HCT116 (cell line): ENCODE results near the gene FOXO3. TPM values are rescaled to one million over a fixed set of nuclear protein-coding genes. Genes with fewer than 3 reads are reported as not detected.

ENCODE experiments used
- ATAC-seq: fragments of 200-7000 bp; cut with Tn5 transposase; 2 replicates; pipeline ENCODE4 v1.9.1; 2020; ENCODE audit warnings: mild to moderate bottlenecking, moderate library complexity
- BruUV-seq: library from RNA; stranded (reverse); fragments of 400-500 nt; replicated peaks from 2 replicates; lab custom pipeline; 2021; lab: Mats Ljungman, UMichigan
- CTCF ChIA-PET: fragments of 300-600 bp; sonication (Branson Sonifier 250); formaldehyde crosslinking; loops from one replicate; lab custom pipeline; 2021; ENCODE audit warnings: antibody characterized with exemption; lab: Charles Lee
- POLR2A ChIA-PET: fragments of 300-600, 350-600 bp; sonication (Branson Sonifier 250); formaldehyde crosslinking; loops from one replicate; lab custom pipeline; 2021; ENCODE audit warnings: antibody characterized with exemption; lab: Charles Lee
- RAD21 ChIA-PET, 2 experiments: fragments of 300-600 bp; sonication (Branson Sonifier 250); formaldehyde crosslinking; loops; one replicate each; lab custom pipeline; 2023; ENCODE audit warnings: low total read pairs in 2 of 2; ENCODE audit not compliant: uncharacterized antibody in 2 of 2, unreplicated experiment in 2 of 2, low non-redundant PET in 1 of 2; lab: Charles Lee
- DNase-seq: peaks from one replicate; pipeline ENCODE4 v3.0.0-alpha.2; 2010; ENCODE audit warnings: low read depth, low spot score
- H2AFZ ChIP-seq: fragments of 200-600 bp; shearing (Covaris generic), sonication (generic); 2 replicates; pipeline ENCODE4 v1.6.1; 2017; ENCODE audit warnings: low read depth, mixed run types, mixed read lengths, antibody characterized with exemption, low read length; ENCODE audit not compliant: poor library complexity, severe bottlenecking
- H3K27ac ChIP-seq: 2 replicates; pipeline ENCODE4 v1.5.1; 2012; ENCODE audit warnings: low read depth, low read length
- H3K27me3 ChIP-seq: fragments of 200-600 bp; sonication (generic); 2 replicates; pipeline ENCODE4 v1.6.1; 2016; ENCODE audit warnings: mixed run types, low read length, mixed read lengths; ENCODE audit not compliant: insufficient read depth
- H3K36me3 ChIP-seq, 2 experiments: fragments of 200-500 bp in 1 of 2; fragments of 200-600 bp in 1 of 2; sonication (Bioruptor generic) in 1 of 2; sonication (generic) in 1 of 2; 2 replicates each; pipeline versions ENCODE4 v1.5.1 to v1.6.1; 2014 to 2016; ENCODE audit warnings: low read length in 2 of 2, inconsistent platforms in 1 of 2, mixed read lengths in 1 of 2, mixed run types in 1 of 2; ENCODE audit not compliant: insufficient read depth in 2 of 2, control insufficient read depth in 1 of 2
- H3K4me1 ChIP-seq, 2 experiments: fragments of 200-600 bp in 1 of 2; sonication (generic) in 1 of 2; 2 replicates each; pipeline versions ENCODE4 v1.5.1 to v1.6.1; 2012 to 2017; ENCODE audit warnings: low read length in 2 of 2, inconsistent platforms in 1 of 2, mild to moderate bottlenecking in 1 of 2, mixed read lengths in 1 of 2, mixed run types in 1 of 2, moderate library complexity in 1 of 2; ENCODE audit not compliant: insufficient read depth in 2 of 2, control insufficient read depth in 1 of 2
- H3K4me2 ChIP-seq: fragments of 200-600 bp; sonication (generic); 2 replicates; pipeline ENCODE4 v1.6.1; 2017; ENCODE audit warnings: mixed run types, low read length, mixed read lengths
- H3K4me3 ChIP-seq, 2 experiments: fragments of 200-600 bp in 1 of 2; sonication (generic) in 1 of 2; replicated peaks in 1 of 2; 2 replicates each; pipeline ENCODE4 v1.5.1; 2011 to 2016; ENCODE audit warnings: low read length in 2 of 2, control low read depth in 1 of 2, low read depth in 1 of 2, mild to moderate bottlenecking in 1 of 2, mixed read lengths in 1 of 2, mixed run types in 1 of 2
- H3K79me2 ChIP-seq: fragments of 200-600 bp; sonication (generic); 2 replicates; pipeline ENCODE4 v1.6.1; 2017; ENCODE audit warnings: mild to moderate bottlenecking, mixed run types, low read length, moderate library complexity, mixed read lengths; ENCODE audit not compliant: insufficient read depth
- H3K9ac ChIP-seq: fragments of 200-600 bp; sonication (generic); 2 replicates; pipeline ENCODE4 v1.6.1; 2016; ENCODE audit warnings: low read length, mixed read lengths
- H3K9me2 ChIP-seq: fragments of 200-600 bp; sonication (generic), shearing (Covaris generic); 2 replicates; pipeline ENCODE4 v1.6.1; 2017; ENCODE audit warnings: mixed run types, mild to moderate bottlenecking, moderate library complexity; ENCODE audit not compliant: insufficient read depth
- H3K9me3 ChIP-seq, 2 experiments: fragments of 200-500 bp in 1 of 2; fragments of 200-600 bp in 1 of 2; sonication (Bioruptor generic) in 1 of 2; sonication (generic) in 1 of 2; 2 replicates each; pipeline ENCODE4 v1.6.1; 2014 to 2017; ENCODE audit warnings: low read length in 2 of 2, mixed read lengths in 2 of 2, inconsistent platforms in 1 of 2, low read depth in 1 of 2, mild to moderate bottlenecking in 1 of 2, mixed run types in 1 of 2, moderate library complexity in 1 of 2; ENCODE audit not compliant: control insufficient read depth in 1 of 2, insufficient read depth in 1 of 2
- H4K20me1 ChIP-seq: fragments of 200-600 bp; sonication (generic), shearing (Covaris generic); 2 replicates; pipeline ENCODE4 v1.6.1; 2017; ENCODE audit warnings: mixed run types, mild to moderate bottlenecking, moderate library complexity; ENCODE audit not compliant: insufficient read depth
- ATF3 ChIP-seq: IDR thresholded peaks from 2 replicates; pipeline ENCODE4 v1.6.1; 2012
- CBX3 ChIP-seq: IDR thresholded peaks from 2 replicates; pipeline ENCODE4 v1.6.1; 2012; ENCODE audit warnings: low read depth
- CEBPB ChIP-seq: IDR thresholded peaks from 2 replicates; pipeline ENCODE4 v1.6.1; 2012; ENCODE audit warnings: low read depth
- CTCF ChIP-seq, 3 experiments: fragments of 200-600 bp in 1 of 3; sonication (generic) in 1 of 3; IDR thresholded peaks in 2 of 3; conservative IDR thresholded peaks in 1 of 3; 2 replicates each; pipeline ENCODE4 v1.5.1; 2012 to 2017; ENCODE audit warnings: low read depth in 2 of 3, low read length in 2 of 3, antibody characterized with exemption in 1 of 3, borderline replicate concordance in 1 of 3, control low read depth in 1 of 3, mild to moderate bottlenecking in 1 of 3, mixed read lengths in 1 of 3, mixed run types in 1 of 3, moderate library complexity in 1 of 3; ENCODE audit not compliant: insufficient read depth in 1 of 3
- EGR1 ChIP-seq: IDR thresholded peaks from 2 replicates; pipeline ENCODE4 v1.6.1; 2012; ENCODE audit warnings: low read depth
- ELF1 ChIP-seq: IDR thresholded peaks from 2 replicates; pipeline ENCODE4 v1.6.1; 2012; ENCODE audit warnings: low read depth, borderline replicate concordance
- EZH2 ChIP-seq: fragments of 200-600 bp; sonication (generic); IDR thresholded peaks from 2 replicates; pipeline ENCODE4 v1.6.1; 2017; ENCODE audit warnings: antibody characterized with exemption, mixed run types
- EZH2phosphoT487 ChIP-seq: fragments of 200-600 bp; IDR thresholded peaks from 2 replicates; pipeline ENCODE4 v1.6.1; 2018; ENCODE audit warnings: antibody characterized with exemption, borderline replicate concordance
- JUND ChIP-seq: IDR thresholded peaks from 2 replicates; pipeline ENCODE4 v1.6.1; 2012
- POLR2A ChIP-seq: IDR thresholded peaks from 2 replicates; pipeline ENCODE4 v1.7.0; 2011; ENCODE audit warnings: borderline replicate concordance; ENCODE audit not compliant: insufficient read depth, insufficient read length; ENCODE audit errors: extremely low read depth
- POLR2AphosphoS5 ChIP-seq: IDR thresholded peaks from 2 replicates; pipeline ENCODE4 v1.6.1; 2011; ENCODE audit warnings: mild to moderate bottlenecking, low read depth, low read length, moderate library complexity
- RAD21 ChIP-seq: IDR thresholded peaks from 2 replicates; pipeline ENCODE4 v1.6.1; 2012; ENCODE audit warnings: low read depth, mild to moderate bottlenecking
- SIN3A ChIP-seq: IDR thresholded peaks from 2 replicates; pipeline ENCODE4 v1.6.1; 2012; ENCODE audit warnings: low read depth
- SP1 ChIP-seq: IDR thresholded peaks from 2 replicates; pipeline ENCODE4 v1.6.1; 2012; ENCODE audit warnings: low read depth
- SRF ChIP-seq: IDR thresholded peaks from 2 replicates; pipeline ENCODE4 v1.6.1; 2012; ENCODE audit warnings: low read depth
- TCF7L2 ChIP-seq: IDR thresholded peaks from 2 replicates; pipeline ENCODE4 v1.7.0; 2011; ENCODE audit warnings: borderline replicate concordance, inconsistent platforms; ENCODE audit not compliant: insufficient read depth, insufficient read length; ENCODE audit errors: extremely low read depth
- YY1 ChIP-seq: IDR thresholded peaks from 2 replicates; pipeline ENCODE4 v1.6.1; 2011; ENCODE audit warnings: low read length, low read depth, moderate library complexity, mild to moderate bottlenecking; ENCODE audit not compliant: insufficient replicate concordance; ENCODE audit errors: extremely low read depth
- intact Hi-C: fragments of 100-400 bp; cut with micrococcal nuclease; formaldehyde crosslinking; loops from 2 replicates; pipeline ENCODE4 v1.10.0; 2022
- total RNA-seq: library from RNA; stranded (reverse); gene quantifications from one replicate; pipeline ENCODE4 v1.2.1, GENCODE V29; 2021; ENCODE audit not compliant: unreplicated experiment

FOXO3 gene
- total RNA-seq, 1 experiment from 2014 or later = 40.0 TPM

GRCh38 chr6:108719477-108719876, 158.8 kb downstream of the FOXO3 start:
- Histone ChIP-seq H3K9ac (no peak overlapping the region), H3K4me2 (no peak overlapping the region), H3K4me3 (no peak overlapping the region), H3K9me3 (no peaks in the 10 kb centered on the region; a peak in 1 of 4 replicates), H3K36me3 (no peaks in the 10 kb centered on the region), H3K79me2 (no peaks in the 10 kb centered on the region), H3K4me1 (peaks cover 14 to 29% of the 10 kb centered on the region in 2 experiments), H3K27me3 (no peaks in the 10 kb centered on the region), H3K9me2 (no peaks in the 10 kb centered on the region), H3K27ac (no peak overlapping the region), H4K20me1 (no peaks in the 10 kb centered on the region), H2AFZ (no peak overlapping the region)
- DNase-seq = no peak
- ChIA-PET RAD21 (no interaction called here), CTCF (no interaction called here), POLR2A (no interaction called here)
- no TSS peak for BruUV-seq
- ATAC-seq = no peak
- intact Hi-C loops = no loop called here
- no peak for TF ChIP-seq SIN3A
- no peak for TF ChIP-seq POLR2A
- no peak for TF ChIP-seq EZH2
- TF ChIP-seq EZH2phosphoT487 = no peak

- no peak for ATAC-seq
- DNase-seq = no peak
- Histone ChIP-seq H3K9me2 (no peaks in the 10 kb centered on the region; the same call in 1 of the 2 replicates), H3K9me3 (no peaks in the 10 kb centered on the region; a peak in 1 of 4 replicates), H3K4me1 (peaks cover 11 to 25% of the 10 kb centered on the region in 2 experiments), H3K4me3 (peak overlapping the region in 1 of 2 experiments; percentile 24; a peak in 1 of 4 replicates), H3K79me2 (no peaks in the 10 kb centered on the region), H3K4me2 (peak overlapping the region; percentile 63), H3K9ac (0 out of 2 replicates have a peak overlapping the region, but pooled peaks have one; percentile 1), H2AFZ (peak overlapping the region; percentile 63), H3K27me3 (no peaks in the 10 kb centered on the region), H3K36me3 (no peaks in the 10 kb centered on the region), H3K27ac (no peak overlapping the region), H4K20me1 (no peaks in the 10 kb centered on the region)
- BruUV-seq = no TSS peak
- ChIA-PET POLR2A (no interaction called here), RAD21 (no interaction called here), CTCF (no interaction called here)
- intact Hi-C loops = no loop called here
- TF ChIP-seq JUND = no peak
- TF ChIP-seq CEBPB = no peak
- TF ChIP-seq POLR2A = no peak
- TF ChIP-seq ELF1 = no peak
- no peak for TF ChIP-seq POLR2AphosphoS5
- TF ChIP-seq YY1 = no peak
- no peak for TF ChIP-seq EZH2
- TF ChIP-seq RAD21 = no peak
- no peak for TF ChIP-seq CTCF (IDR thresholded peaks at IDR 0.05 in 2 of 3, conservative IDR thresholded peaks at IDR 0.05 in 1 of 3; ENCODE audit: borderline replicate concordance in 1 of 3, insufficient read depth in 1 of 3, low read depth in 2 of 3, low read length in 2 of 3)
- TF ChIP-seq SIN3A = no peak
- no peak for TF ChIP-seq SRF
- TF ChIP-seq EGR1 = no peak
- TF ChIP-seq ATF3 = no peak
- TF ChIP-seq SP1 = no peak
- TF ChIP-seq CBX3 = no peak
- no peak for TF ChIP-seq TCF7L2
These were observed 160.1 kb downstream of the FOXO3 start for GRCh38 chr6:108720827-108721226.
